Measurements from ENCODE around the gene SYPL2. TPM values are rescaled to one million over a fixed set of nuclear protein-coding genes. Genes with fewer than 3 reads are reported as not detected.

The SYPL2 gene
- total RNA-seq, 2 experiments from 2014 or later = not detected

- Histone ChIP-seq H3K9me2 (ENCODE audit: insufficient read depth, low read length) (no peaks in the 10 kb centered on the region), H3K36me3 (ENCODE audit: insufficient read depth, low read length) (peaks cover 14% of the 10 kb centered on the region; the same call in 1 of the 2 replicates), H3K27ac (ENCODE audit: low read depth, low read length, poor library complexity, severe bottlenecking) (no peak overlapping the region), H3K4me3 (ENCODE audit: low read depth, low read length, poor library complexity, severe bottlenecking) (no peak overlapping the region), H3K4me1 (ENCODE audit: insufficient read depth, low read length, poor library complexity, severe bottlenecking) (peaks cover 15% of the 10 kb centered on the region), H3K9me3 (ENCODE audit: low read length) (no peaks in the 10 kb centered on the region), H3K79me2 (ENCODE audit: insufficient read depth, low read depth, low read length) (peaks cover 7% of the 10 kb centered on the region; the same call in 1 of the 2 replicates), H2AFZ (ENCODE audit: low read length) (no peak overlapping the region), H4K20me1 (ENCODE audit: insufficient read depth, low read length) (no peaks in the 10 kb centered on the region), H3K4me2 (ENCODE audit: low read length) (no peak overlapping the region)
- intact Hi-C loops (cut with micrococcal nuclease; ENCODE audit: unreplicated experiment) = loop anchor here (1.0 to 5.0 kb wide), 2 partner anchors 42 to 132 kb away; no protein-coding TSS in a partner anchor
- BruUV-seq (replicated peaks) = no TSS peak
- CTCF ChIA-PET (ENCODE audit: unreplicated experiment) = interaction anchor here (0.8 to 1.8 kb wide), 4 partner anchors 19 to 59 kb away, joined by 3 to 18 read pairs (median 4); partner anchors contain the start of gene AMIGO1
- TF ChIP-seq EZH2phosphoT487 (IDR thresholded peaks at IDR 0.05; ENCODE audit: borderline replicate concordance, low read depth, low read length) (no peak), CTCF (conservative IDR thresholded peaks at IDR 0.05; ENCODE audit: low read length) (peak; percentile 85)
- DNase-seq (ENCODE audit: low spot score) = peak; percentile 68
- POLR2A ChIA-PET = interaction anchor here (0.5 kb wide), 1 partner anchor 469 kb away, joined by 5 read pairs; no protein-coding TSS in a partner anchor
Measured at GRCh38 chr1:109490029-109490933, 23.9 kb downstream of the SYPL2 start.

GRCh38 chr1:109490934-109491302, 24.6 kb downstream of the SYPL2 start:
- Histone ChIP-seq H3K27ac (ENCODE audit: low read depth, low read length, poor library complexity, severe bottlenecking) (no peak overlapping the region), H3K4me1 (ENCODE audit: insufficient read depth, low read length, poor library complexity, severe bottlenecking) (peaks cover 14% of the 10 kb centered on the region), H2AFZ (ENCODE audit: low read length) (no peak overlapping the region), H3K79me2 (ENCODE audit: insufficient read depth, low read depth, low read length) (peaks cover 7% of the 10 kb centered on the region; the same call in 1 of the 2 replicates), H3K9me3 (ENCODE audit: low read length) (no peaks in the 10 kb centered on the region), H4K20me1 (ENCODE audit: insufficient read depth, low read length) (no peaks in the 10 kb centered on the region), H3K4me2 (ENCODE audit: low read length) (no peak overlapping the region), H3K9me2 (ENCODE audit: insufficient read depth, low read length) (no peaks in the 10 kb centered on the region), H3K36me3 (ENCODE audit: insufficient read depth, low read length) (peaks cover 18% of the 10 kb centered on the region; the same call in 1 of the 2 replicates), H3K4me3 (ENCODE audit: low read depth, low read length, poor library complexity, severe bottlenecking) (no peak overlapping the region)
- no TSS peak for BruUV-seq (replicated peaks)
- DNase-seq (ENCODE audit: low spot score) = no peak
- intact Hi-C loops (cut with micrococcal nuclease; ENCODE audit: unreplicated experiment) = loop anchor here (1.0 to 5.0 kb wide), 2 partner anchors 41 to 131 kb away; no protein-coding TSS in a partner anchor
- TF ChIP-seq CTCF (conservative IDR thresholded peaks at IDR 0.05; ENCODE audit: low read length) (peak; percentile 39; the same call in 1 of the 2 replicates), EZH2phosphoT487 (IDR thresholded peaks at IDR 0.05; ENCODE audit: borderline replicate concordance, low read depth, low read length) (no peak)
- ChIA-PET CTCF (ENCODE audit: unreplicated experiment) (interaction anchor here (0.8 to 1.8 kb wide), 4 partner anchors 18 to 58 kb away, joined by 3 to 18 read pairs (median 4); partner anchors contain the start of gene AMIGO1), POLR2A (no interaction called here)
